ENCODE data around the gene LELP1.

Gene LELP1

GRCh38 chr1:153246018-153246417, 42.8 kb downstream of the LELP1 start:
- H3K27ac ChIP-seq (ENCODE audit: insufficient read depth, low read length, poor library complexity, severe bottlenecking), result no peak overlapping the region
- no peak overlapping the region for H3K4me3 ChIP-seq (ENCODE audit: insufficient read depth, low read depth, low read length, poor library complexity, severe bottlenecking)
- no peaks in the 10 kb centered on the region for H3K36me3 ChIP-seq (ENCODE audit: control insufficient read depth, insufficient read depth, low read length)
- H3K9me3 ChIP-seq (ENCODE audit: control insufficient read depth, low read length), result no peaks in the 10 kb centered on the region
- peaks cover 4% of the 10 kb centered on the region for H3K27me3 ChIP-seq (replicated peaks; ENCODE audit: control insufficient read depth, insufficient read depth, low read length, poor library complexity, severe bottlenecking)
- H3K4me1 ChIP-seq (ENCODE audit: control insufficient read depth, insufficient read depth, low read length, poor library complexity, severe bottlenecking), result no peaks in the 10 kb centered on the region
- no peak for DNase-seq

GRCh38 chr1:153246825-153247224, 43.6 kb downstream of the LELP1 start:
- no peaks in the 10 kb centered on the region for H3K36me3 ChIP-seq (ENCODE audit: control insufficient read depth, insufficient read depth, low read length)
- H3K4me3 ChIP-seq (ENCODE audit: insufficient read depth, low read depth, low read length, poor library complexity, severe bottlenecking), result no peak overlapping the region
- H3K4me1 ChIP-seq (ENCODE audit: control insufficient read depth, insufficient read depth, low read length, poor library complexity, severe bottlenecking), result no peaks in the 10 kb centered on the region
- H3K27ac ChIP-seq (ENCODE audit: insufficient read depth, low read length, poor library complexity, severe bottlenecking), result no peak overlapping the region
- H3K27me3 ChIP-seq (replicated peaks; ENCODE audit: control insufficient read depth, insufficient read depth, low read length, poor library complexity, severe bottlenecking), result peaks cover 4% of the 10 kb centered on the region
- no peak for DNase-seq
- no peaks in the 10 kb centered on the region for H3K9me3 ChIP-seq (ENCODE audit: control insufficient read depth, low read length)

GRCh38 chr1:153248176-153248879, 45.1 kb downstream of the LELP1 start:
- Histone ChIP-seq H3K4me3 (ENCODE audit: insufficient read depth, low read depth, low read length, poor library complexity, severe bottlenecking) (no peak overlapping the region), H3K9me3 (ENCODE audit: control insufficient read depth, low read length) (no peaks in the 10 kb centered on the region), H3K27ac (ENCODE audit: insufficient read depth, low read length, poor library complexity, severe bottlenecking) (no peak overlapping the region), H3K4me1 (ENCODE audit: control insufficient read depth, insufficient read depth, low read length, poor library complexity, severe bottlenecking) (no peaks in the 10 kb centered on the region), H3K36me3 (ENCODE audit: control insufficient read depth, insufficient read depth, low read length) (no peaks in the 10 kb centered on the region), H3K27me3 (replicated peaks; ENCODE audit: control insufficient read depth, insufficient read depth, low read length, poor library complexity, severe bottlenecking) (no peaks in the 10 kb centered on the region)
- no peak for DNase-seq

- Histone ChIP-seq H3K9me3 (ENCODE audit: control insufficient read depth, low read length) (no peaks in the 10 kb centered on the region), H3K4me3 (ENCODE audit: insufficient read depth, low read depth, low read length, poor library complexity, severe bottlenecking) (no peak overlapping the region), H3K36me3 (ENCODE audit: control insufficient read depth, insufficient read depth, low read length) (no peaks in the 10 kb centered on the region), H3K27me3 (replicated peaks; ENCODE audit: control insufficient read depth, insufficient read depth, low read length, poor library complexity, severe bottlenecking) (no peaks in the 10 kb centered on the region), H3K4me1 (ENCODE audit: control insufficient read depth, insufficient read depth, low read length, poor library complexity, severe bottlenecking) (no peaks in the 10 kb centered on the region), H3K27ac (ENCODE audit: insufficient read depth, low read length, poor library complexity, severe bottlenecking) (no peak overlapping the region)
- DNase-seq, result no peak
Observed at GRCh38 chr1:153250166-153250565, 46.9 kb downstream of the LELP1 start.

- H3K36me3 ChIP-seq (ENCODE audit: control insufficient read depth, insufficient read depth, low read length), result no peaks in the 10 kb centered on the region
- DNase-seq, result no peak
- H3K4me1 ChIP-seq (ENCODE audit: control insufficient read depth, insufficient read depth, low read length, poor library complexity, severe bottlenecking), result no peaks in the 10 kb centered on the region
- H3K4me3 ChIP-seq (ENCODE audit: insufficient read depth, low read depth, low read length, poor library complexity, severe bottlenecking), result no peak overlapping the region
- H3K27me3 ChIP-seq (replicated peaks; ENCODE audit: control insufficient read depth, insufficient read depth, low read length, poor library complexity, severe bottlenecking), result no peaks in the 10 kb centered on the region
- H3K9me3 ChIP-seq (ENCODE audit: control insufficient read depth, low read length), result no peaks in the 10 kb centered on the region
- no peak overlapping the region for H3K27ac ChIP-seq (ENCODE audit: insufficient read depth, low read length, poor library complexity, severe bottlenecking)
Observed at GRCh38 chr1:153251087-153251486, 47.9 kb downstream of the LELP1 start.

- H3K4me1 ChIP-seq (ENCODE audit: control insufficient read depth, insufficient read depth, low read length, poor library complexity, severe bottlenecking), result no peaks in the 10 kb centered on the region
- no peaks in the 10 kb centered on the region for H3K27me3 ChIP-seq (replicated peaks; ENCODE audit: control insufficient read depth, insufficient read depth, low read length, poor library complexity, severe bottlenecking)
- H3K36me3 ChIP-seq (ENCODE audit: control insufficient read depth, insufficient read depth, low read length), result no peaks in the 10 kb centered on the region
- no peak overlapping the region for H3K27ac ChIP-seq (ENCODE audit: insufficient read depth, low read length, poor library complexity, severe bottlenecking)
- no peak overlapping the region for H3K4me3 ChIP-seq (ENCODE audit: insufficient read depth, low read depth, low read length, poor library complexity, severe bottlenecking)
- H3K9me3 ChIP-seq (ENCODE audit: control insufficient read depth, low read length), result no peaks in the 10 kb centered on the region
- no peak for DNase-seq
Observed at GRCh38 chr1:153251562-153251961, 48.3 kb downstream of the LELP1 start.

- Histone ChIP-seq H3K27me3 (replicated peaks; ENCODE audit: control insufficient read depth, insufficient read depth, low read length, poor library complexity, severe bottlenecking) (no peaks in the 10 kb centered on the region), H3K36me3 (ENCODE audit: control insufficient read depth, insufficient read depth, low read length) (no peaks in the 10 kb centered on the region), H3K4me3 (ENCODE audit: insufficient read depth, low read depth, low read length, poor library complexity, severe bottlenecking) (no peak overlapping the region), H3K9me3 (ENCODE audit: control insufficient read depth, low read length) (no peaks in the 10 kb centered on the region), H3K27ac (ENCODE audit: insufficient read depth, low read length, poor library complexity, severe bottlenecking) (no peak overlapping the region), H3K4me1 (ENCODE audit: control insufficient read depth, insufficient read depth, low read length, poor library complexity, severe bottlenecking) (no peaks in the 10 kb centered on the region)
- DNase-seq, result no peak
Observed at GRCh38 chr1:153251988-153252387, 48.8 kb downstream of the LELP1 start.

- Histone ChIP-seq H3K4me1 (ENCODE audit: control insufficient read depth, insufficient read depth, low read length, poor library complexity, severe bottlenecking) (no peaks in the 10 kb centered on the region), H3K27ac (ENCODE audit: insufficient read depth, low read length, poor library complexity, severe bottlenecking) (no peak overlapping the region), H3K4me3 (ENCODE audit: insufficient read depth, low read depth, low read length, poor library complexity, severe bottlenecking) (no peak overlapping the region), H3K27me3 (replicated peaks; ENCODE audit: control insufficient read depth, insufficient read depth, low read length, poor library complexity, severe bottlenecking) (no peaks in the 10 kb centered on the region), H3K9me3 (ENCODE audit: control insufficient read depth, low read length) (no peaks in the 10 kb centered on the region), H3K36me3 (ENCODE audit: control insufficient read depth, insufficient read depth, low read length) (no peaks in the 10 kb centered on the region)
- no peak for DNase-seq
Observed at GRCh38 chr1:153253076-153253475, 49.8 kb downstream of the LELP1 start.

GRCh38 chr1:153253693-153254092, 50.5 kb downstream of the LELP1 start:
- H3K4me1 ChIP-seq (ENCODE audit: control insufficient read depth, insufficient read depth, low read length, poor library complexity, severe bottlenecking), result no peaks in the 10 kb centered on the region
- H3K27ac ChIP-seq (ENCODE audit: insufficient read depth, low read length, poor library complexity, severe bottlenecking), result no peak overlapping the region
- H3K4me3 ChIP-seq (ENCODE audit: insufficient read depth, low read depth, low read length, poor library complexity, severe bottlenecking), result no peak overlapping the region
- H3K9me3 ChIP-seq (ENCODE audit: control insufficient read depth, low read length), result no peaks in the 10 kb centered on the region
- H3K36me3 ChIP-seq (ENCODE audit: control insufficient read depth, insufficient read depth, low read length), result no peaks in the 10 kb centered on the region
- DNase-seq, result no peak
- H3K27me3 ChIP-seq (replicated peaks; ENCODE audit: control insufficient read depth, insufficient read depth, low read length, poor library complexity, severe bottlenecking), result no peaks in the 10 kb centered on the region
